Endometrial microvascular endothelial cells (primary cell): ENCODE measurements around the gene SOST. TPM values are rescaled to one million over a fixed set of nuclear protein-coding genes. Genes with fewer than 3 reads are reported as not detected.

Source experiments
- in situ Hi-C: cut with HindIII; loops from 2 replicates; pipeline ENCODE4 v1.10.0; 2017; ENCODE audit warnings: low sequenced_read_pairs, low pct_unique_long_range_greater_than_20kb; ENCODE audit errors: inconsistent ontology term
- total RNA-seq: library from RNA; depleted of rRNA; stranded (reverse); fragments of >200 nt; gene quantifications from one replicate; pipeline ENCODE4 v1.2.3, GENCODE V29; 2015; ENCODE audit errors: inconsistent ontology term

SOST gene
- total RNA-seq, 1 donor from 2014 or later, result not detected

DNA sequence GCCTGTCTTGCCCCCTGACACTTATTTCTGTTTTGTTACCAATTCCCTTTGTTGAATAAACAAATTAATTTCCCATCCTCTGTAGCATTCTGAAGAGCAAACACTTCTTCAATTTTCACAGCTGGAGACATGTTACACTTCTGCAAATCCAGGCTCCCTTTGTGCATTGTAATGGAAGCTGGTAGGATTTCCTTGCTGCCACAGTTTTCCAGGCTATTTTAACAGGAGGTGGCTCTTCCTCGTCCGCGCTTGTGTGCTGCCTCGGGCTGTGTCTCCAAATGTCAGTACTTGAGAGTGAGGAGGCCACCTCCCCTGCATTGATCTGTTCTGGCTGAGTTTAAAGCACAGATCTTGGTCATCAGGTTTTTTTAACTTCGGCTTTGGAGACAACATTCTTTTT is 40.0 kb downstream of the SOST start:
- in situ Hi-C loops, result no loop called here

DNA sequence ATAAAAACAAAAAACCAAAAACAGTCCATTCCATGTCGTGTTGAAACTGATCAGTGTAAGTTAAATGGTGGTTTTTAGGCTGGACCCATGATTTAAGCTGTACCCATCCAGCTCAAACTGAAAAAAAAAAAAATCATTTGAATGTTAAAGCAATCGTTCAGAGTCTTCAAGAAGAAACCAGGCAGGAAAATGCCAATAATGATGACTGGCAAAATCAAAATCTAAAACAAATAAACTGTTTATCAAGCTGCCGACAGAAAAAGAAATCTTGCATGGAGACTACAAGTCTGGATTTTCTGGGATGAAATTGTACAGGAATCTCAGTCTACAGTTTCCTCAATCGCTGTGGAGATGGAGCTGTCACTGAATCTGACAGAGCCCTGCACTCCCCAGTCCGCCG is 40.7 kb downstream of the SOST start:
- in situ Hi-C loops, result no loop called here

DNA sequence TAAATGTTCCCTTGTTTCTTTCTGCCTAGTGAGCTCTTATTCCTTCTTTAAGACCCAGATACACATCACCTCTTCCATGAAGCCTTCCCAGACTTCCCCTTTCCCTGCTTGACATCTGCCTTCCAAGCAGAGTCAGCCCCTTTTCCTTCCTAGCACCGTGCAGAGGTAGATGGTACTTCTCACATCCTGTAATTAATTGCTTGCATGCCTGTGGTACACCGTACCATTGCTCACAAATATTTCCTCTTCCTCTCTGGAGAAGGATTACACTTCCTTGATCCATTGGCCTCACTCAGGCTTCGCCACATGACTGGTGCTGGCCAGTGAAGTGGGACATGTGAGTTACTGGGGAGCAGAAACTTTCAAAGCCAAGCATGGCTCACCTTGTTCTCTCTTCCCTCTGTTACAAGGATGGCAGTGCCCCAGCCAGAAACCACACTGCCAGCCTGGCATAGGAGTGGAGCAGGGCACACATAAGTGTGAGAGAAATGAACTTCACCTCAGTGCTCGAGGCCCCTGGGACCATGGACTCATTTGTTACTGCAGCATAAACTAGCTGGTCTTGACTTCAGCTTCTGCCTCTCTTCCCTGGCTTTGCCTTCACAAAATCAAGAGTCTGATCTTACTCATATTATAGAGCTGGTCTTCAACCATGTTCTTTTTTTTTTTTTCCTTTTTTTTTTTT is 44.0 kb downstream of the SOST start:
- in situ Hi-C loops, result no loop called here

DNA sequence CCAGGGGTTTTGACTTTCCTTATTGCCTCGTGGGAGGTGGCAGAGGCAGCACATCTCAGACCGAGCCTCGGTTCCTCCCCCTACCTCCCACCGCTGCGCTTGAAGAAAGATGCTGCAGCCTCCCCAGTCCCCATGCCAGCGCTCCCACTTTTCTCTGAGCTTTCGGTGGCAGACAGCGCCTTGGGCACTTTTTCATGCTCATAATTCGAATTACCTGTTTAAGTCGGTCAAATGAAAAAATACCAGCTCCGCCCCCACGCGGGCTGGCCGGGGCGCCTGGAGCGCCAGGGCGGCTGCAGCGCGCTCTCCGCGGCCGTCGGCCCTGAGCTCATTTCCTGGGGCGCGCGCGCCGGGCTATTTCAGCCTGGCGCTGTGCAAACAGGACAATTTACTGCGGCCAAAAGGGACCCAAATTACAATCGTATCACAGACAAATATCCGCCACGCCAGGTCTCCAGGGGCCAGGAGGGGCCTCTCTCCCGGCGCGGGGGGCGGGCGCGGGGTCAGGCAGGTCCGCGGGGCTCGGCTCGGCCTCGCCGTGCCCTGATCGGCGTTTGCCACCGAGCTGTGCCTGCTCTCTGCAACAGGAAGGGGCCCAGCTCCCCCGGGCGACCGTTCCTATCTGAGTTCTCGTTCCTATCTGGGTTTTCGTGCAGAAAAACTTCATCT is 45.0 kb downstream of the SOST start:
- in situ Hi-C loops, result no loop called here

DNA sequence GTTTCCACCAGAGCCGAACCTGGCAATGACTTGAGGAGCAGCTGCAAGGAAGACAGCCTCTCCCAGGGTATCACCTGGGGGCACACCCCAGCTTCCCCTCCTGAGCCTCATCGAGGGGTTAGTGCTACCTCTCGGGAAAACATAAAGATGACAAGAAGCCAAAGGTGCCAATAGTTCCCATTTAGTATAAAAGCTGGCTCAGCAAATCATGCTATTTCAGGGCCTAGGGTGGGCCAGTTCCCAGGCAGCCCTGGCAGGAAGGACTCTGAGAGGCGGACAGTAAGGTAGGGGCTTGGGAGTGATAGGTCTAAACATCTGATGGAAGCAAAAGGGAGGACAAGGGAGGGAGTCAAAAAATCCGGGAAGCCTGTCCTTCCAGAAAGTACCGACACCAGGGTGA is 46.2 kb downstream of the SOST start:
- in situ Hi-C loops, result no loop called here

DNA sequence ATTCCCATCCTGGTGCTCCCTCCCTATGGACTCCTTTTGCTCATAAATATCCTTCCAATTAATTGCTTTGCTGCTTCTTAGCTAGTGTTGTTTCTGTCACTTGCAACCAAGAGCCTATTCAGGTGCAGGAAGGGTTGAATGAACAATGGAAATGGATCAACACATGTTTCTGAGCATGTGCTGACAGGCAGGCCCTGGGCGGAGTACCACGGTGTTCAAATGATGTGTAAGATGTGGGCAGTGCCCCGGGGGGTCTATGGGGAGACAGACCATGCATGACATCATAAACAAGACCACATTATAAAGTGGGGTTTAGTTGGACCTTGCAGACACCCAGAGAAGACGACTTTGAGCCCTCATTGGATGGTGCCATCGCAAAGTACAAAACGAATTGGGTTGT is 48.5 kb downstream of the SOST start:
- in situ Hi-C loops, result no loop called here

DNA sequence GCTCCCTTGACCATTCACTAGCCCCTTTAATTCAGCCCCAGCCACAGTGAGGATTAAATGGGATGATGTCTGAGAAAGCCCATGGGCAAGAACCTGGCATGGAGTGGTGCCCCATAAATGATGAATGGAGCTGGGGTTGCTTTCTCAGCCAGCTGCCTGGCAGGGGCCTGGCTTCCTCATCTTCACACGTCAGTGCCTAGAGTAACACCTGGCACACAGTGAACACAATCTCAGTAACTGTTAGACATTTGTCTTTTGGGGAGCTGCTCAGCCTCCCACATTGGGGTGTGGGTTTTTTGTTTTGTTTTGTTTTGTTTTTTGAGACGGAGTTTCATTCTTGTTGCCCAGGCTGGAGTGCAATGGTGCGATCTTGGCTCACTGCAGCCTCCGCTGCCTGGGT is 49.4 kb downstream of the SOST start:
- in situ Hi-C loops, result loop anchor here (10.0 kb wide), 1 partner anchor 124 kb away; no protein-coding TSS in a partner anchor

DNA sequence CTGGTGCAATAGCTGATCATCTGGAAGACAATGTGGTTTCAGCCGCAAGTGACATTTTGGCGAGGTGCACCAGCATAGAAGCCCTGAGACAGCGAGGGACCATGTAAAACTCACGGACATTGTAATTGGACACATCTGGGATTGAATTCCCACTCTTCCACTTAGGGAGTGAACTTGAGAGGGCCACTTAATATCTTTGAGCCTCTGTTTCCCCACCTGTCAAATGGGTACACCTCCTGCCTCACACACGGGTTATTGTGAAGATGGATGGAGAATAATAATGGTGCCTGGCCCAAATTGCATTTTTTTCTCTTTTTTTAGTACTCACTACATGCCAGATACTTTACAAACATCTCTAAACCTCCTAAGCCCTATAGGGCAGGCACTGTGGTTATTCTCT is 51.4 kb downstream of the SOST start:
- in situ Hi-C loops, result loop anchor here (10.0 kb wide), 1 partner anchor 122 kb away; no protein-coding TSS in a partner anchor

DNA sequence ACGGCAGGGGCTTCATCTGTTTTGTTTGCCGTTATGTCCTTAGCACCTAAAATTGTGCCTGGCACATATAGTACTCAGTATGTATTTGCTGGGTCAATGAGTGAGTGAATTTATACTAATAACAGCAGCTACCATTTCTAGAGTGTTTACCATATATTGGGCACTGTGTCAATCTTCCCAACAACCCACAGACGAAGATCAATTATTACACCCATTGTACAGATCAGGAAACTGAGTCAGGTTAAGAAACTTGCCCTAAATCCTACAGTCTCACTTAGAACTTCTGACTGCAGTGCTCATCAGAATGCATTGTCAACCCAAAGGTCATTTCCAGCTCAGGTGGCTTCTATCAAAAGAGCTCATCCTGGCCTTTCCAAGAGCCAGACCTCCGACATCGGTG is 52.4 kb downstream of the SOST start:
- in situ Hi-C loops, result loop anchor here (10.0 kb wide), 1 partner anchor 121 kb away; no protein-coding TSS in a partner anchor

Other genes with a start within 250 kb of the SOST start
- gene ETV4, start 212.5 kb downstream of the SOST start, total RNA-seq, result 15.1 TPM
- gene MEOX1, start 96.9 kb downstream of the SOST start, total RNA-seq, result not detected
- gene DUSP3, start 20.2 kb upstream of the SOST start, total RNA-seq, result 47.6 TPM
- not detected for gene CFAP97D1, start 21.6 kb upstream of the SOST start, total RNA-seq
- 4.5 TPM for gene MPP3, start 74.4 kb upstream of the SOST start, total RNA-seq
- gene CD300LG, start 88.4 kb upstream of the SOST start, total RNA-seq, result not detected
- gene MPP2, start 148.7 kb upstream of the SOST start, total RNA-seq, result 0.56 TPM
- gene PPY, start 183.7 kb upstream of the SOST start, total RNA-seq, result not detected
- gene PYY, start 195.1 kb upstream of the SOST start, total RNA-seq, result not detected
- 19.8 TPM for gene NAGS, start 245.8 kb upstream of the SOST start, total RNA-seq